Measurements from ENCODE around the gene LYPD5.
A peak's percentile ranks its signal among the peaks of the same experiment; 100 is the strongest.

LYPD5 gene

DNA sequence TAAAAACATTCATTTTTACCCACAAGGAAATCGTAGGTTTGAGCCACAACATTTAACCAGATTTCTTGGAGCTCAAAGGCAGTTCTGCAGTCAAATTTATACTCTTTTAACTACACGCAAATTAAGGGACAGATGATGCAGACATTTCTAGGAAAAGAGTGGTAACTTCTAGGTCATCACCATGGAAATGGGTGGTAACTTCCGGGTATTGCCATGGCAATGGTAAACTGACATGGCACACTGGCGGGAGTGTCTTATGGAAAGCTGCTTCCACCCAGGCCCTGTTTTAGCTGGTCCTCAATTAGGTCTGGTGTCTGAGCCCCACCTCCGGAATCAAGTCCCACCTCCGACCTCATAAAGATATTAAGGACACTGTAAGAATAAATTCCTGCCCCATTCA, 10.4 kb upstream of the LYPD5 start:
- Histone ChIP-seq H3K27me3 (ENCODE audit: insufficient read depth, low read depth) (no peaks in the 10 kb centered on the region), H3K36me3 (ENCODE audit: insufficient read depth) (no peaks in the 10 kb centered on the region), H3K27ac (no peak overlapping the region), H2AFZ (ENCODE audit: low read depth) (no peak overlapping the region), H4K20me1 (ENCODE audit: insufficient read depth) (no peaks in the 10 kb centered on the region), H3K4me2 (no peak overlapping the region), H3K79me2 (ENCODE audit: insufficient read depth, low read depth) (no peaks in the 10 kb centered on the region), H3K4me1 (ENCODE audit: low read depth, poor library complexity, severe bottlenecking) (no peaks in the 10 kb centered on the region), H3K9ac (no peak overlapping the region), H3K4me3 (IDR thresholded peaks at IDR 0.05; ENCODE audit: insufficient read depth, low read depth, low read length) (no peak overlapping the region)
- TF ChIP-seq CTCF (conservative IDR thresholded peaks at IDR 0.05; ENCODE audit: low read depth, low read length) = no peak

GRCh38 chr19:43812259-43812658, 10.0 kb upstream of the LYPD5 start:
- Histone ChIP-seq H3K36me3 (ENCODE audit: insufficient read depth) (no peaks in the 10 kb centered on the region), H2AFZ (ENCODE audit: low read depth) (no peak overlapping the region), H3K79me2 (ENCODE audit: insufficient read depth, low read depth) (no peaks in the 10 kb centered on the region), H3K4me3 (IDR thresholded peaks at IDR 0.05; ENCODE audit: insufficient read depth, low read depth, low read length) (no peak overlapping the region), H3K27ac (no peak overlapping the region), H4K20me1 (ENCODE audit: insufficient read depth) (no peaks in the 10 kb centered on the region), H3K9ac (no peak overlapping the region), H3K27me3 (ENCODE audit: insufficient read depth, low read depth) (no peaks in the 10 kb centered on the region), H3K4me1 (ENCODE audit: low read depth, poor library complexity, severe bottlenecking) (no peaks in the 10 kb centered on the region), H3K4me2 (no peak overlapping the region)
- TF ChIP-seq CTCF (conservative IDR thresholded peaks at IDR 0.05; ENCODE audit: low read depth, low read length) = no peak

DNA sequence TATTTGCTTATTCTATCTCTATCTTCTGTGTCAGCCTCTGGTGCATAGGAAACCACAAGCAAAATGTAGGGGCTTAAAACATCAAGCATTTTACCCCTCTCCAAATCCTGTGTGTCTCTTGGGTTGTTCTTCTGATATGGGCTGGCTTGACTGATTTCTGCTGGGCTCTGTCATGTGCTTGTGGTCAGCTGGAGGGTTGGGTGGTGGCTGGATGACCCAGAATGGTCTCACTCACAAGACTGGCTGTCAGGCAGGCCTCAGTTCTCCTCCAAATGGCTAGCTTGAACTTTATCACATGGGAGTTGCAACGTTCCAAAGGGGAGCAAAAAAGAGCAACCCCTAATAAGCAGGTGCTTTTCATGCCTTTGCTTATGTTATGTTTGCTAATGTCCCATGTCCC, 9.6 kb upstream of the LYPD5 start:
- H3K4me1 ChIP-seq (ENCODE audit: low read depth, poor library complexity, severe bottlenecking) = no peaks in the 10 kb centered on the region

DNA sequence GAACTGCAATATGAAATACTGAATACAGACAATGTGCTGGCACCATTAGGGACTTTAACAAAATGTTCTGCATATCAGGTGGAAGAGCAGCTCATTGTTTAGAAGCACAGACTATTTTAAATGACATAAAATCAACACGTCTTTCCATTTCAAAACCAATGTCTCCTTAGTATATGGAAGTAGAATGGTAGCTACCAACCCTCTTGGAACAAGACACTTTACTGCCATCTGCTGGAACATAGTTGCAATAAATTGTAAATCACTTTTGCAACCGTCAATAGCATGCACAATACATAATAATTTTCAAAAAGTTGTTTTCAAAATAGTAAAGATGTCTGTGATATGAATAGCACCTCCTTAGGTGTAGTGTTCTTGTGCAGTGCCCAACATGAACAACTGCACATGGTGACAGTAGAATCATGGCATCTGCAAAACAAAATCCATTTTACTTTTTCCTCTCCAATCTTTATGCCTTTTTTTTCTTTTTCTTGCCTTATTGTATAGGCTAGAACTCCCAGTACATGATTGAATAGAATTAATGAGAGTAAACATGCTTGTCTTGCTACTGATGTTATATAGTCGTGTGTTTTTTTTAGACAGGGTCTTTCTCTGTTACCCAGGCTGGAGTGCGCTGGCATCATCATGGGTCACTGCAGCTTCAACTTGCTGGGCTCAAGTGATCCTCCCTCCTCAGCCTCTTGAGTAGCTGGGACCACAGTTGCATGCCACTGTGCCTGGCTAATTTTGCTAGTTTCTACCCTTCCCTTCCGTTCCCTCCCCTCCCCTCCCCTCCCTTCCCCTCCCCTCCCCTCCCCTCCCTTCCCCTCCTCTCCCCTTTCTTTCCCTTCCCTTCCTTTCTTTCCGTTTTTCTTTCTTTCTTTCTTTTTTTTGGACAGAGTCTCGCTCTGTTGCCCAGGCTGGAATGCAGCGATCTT, 7.8 kb upstream of the LYPD5 start:
- H3K4me2 ChIP-seq = no peak overlapping the region
- H3K4me1 ChIP-seq (ENCODE audit: low read depth, poor library complexity, severe bottlenecking) = no peaks in the 10 kb centered on the region
- H2AFZ ChIP-seq (ENCODE audit: low read depth) = no peak overlapping the region
- H3K27ac ChIP-seq = no peak overlapping the region
- H3K9ac ChIP-seq = no peak overlapping the region
- no peaks in the 10 kb centered on the region for H3K36me3 ChIP-seq (ENCODE audit: insufficient read depth)
- no peaks in the 10 kb centered on the region for H3K27me3 ChIP-seq (ENCODE audit: insufficient read depth, low read depth)
- no peak overlapping the region for H3K4me3 ChIP-seq (IDR thresholded peaks at IDR 0.05; ENCODE audit: insufficient read depth, low read depth, low read length)
- peak; percentile 63 for TF ChIP-seq CTCF (conservative IDR thresholded peaks at IDR 0.05; ENCODE audit: low read depth, low read length)
- no peaks in the 10 kb centered on the region for H3K79me2 ChIP-seq (ENCODE audit: insufficient read depth, low read depth)
- no peaks in the 10 kb centered on the region for H4K20me1 ChIP-seq (ENCODE audit: insufficient read depth)

More for the DNA sequence above, 9.6 kb upstream of the LYPD5 start:
- Histone ChIP-seq H2AFZ (ENCODE audit: low read depth) (no peak overlapping the region), H3K4me3 (IDR thresholded peaks at IDR 0.05; ENCODE audit: insufficient read depth, low read depth, low read length) (no peak overlapping the region), H3K27me3 (ENCODE audit: insufficient read depth, low read depth) (no peaks in the 10 kb centered on the region), H3K27ac (no peak overlapping the region), H3K9ac (no peak overlapping the region), H3K79me2 (ENCODE audit: insufficient read depth, low read depth) (no peaks in the 10 kb centered on the region), H4K20me1 (ENCODE audit: insufficient read depth) (no peaks in the 10 kb centered on the region), H3K4me2 (no peak overlapping the region), H3K36me3 (ENCODE audit: insufficient read depth) (no peaks in the 10 kb centered on the region)
- TF ChIP-seq CTCF (conservative IDR thresholded peaks at IDR 0.05; ENCODE audit: low read depth, low read length) = no peak
